K562 (cell line): ENCODE data around the gene GLRA2. TPM values are rescaled to one million over a fixed set of nuclear protein-coding genes. Genes with fewer than 3 reads are reported as not detected.

Experiments used
- ARID2 ChIP-seq: fragments of 450-650 bp; IDR thresholded peaks from 2 replicates; pipeline ENCODE4 v1.6.1; 2017; ENCODE audit warnings: antibody characterized with exemption, mild to moderate bottlenecking
- CHD7 ChIP-seq: fragments of 200-600 bp; sonication (generic); IDR thresholded peaks from one replicate; pipeline ENCODE4 v1.6.1; 2012; ENCODE audit warnings: mild to moderate bottlenecking, low read depth, low read length, inconsistent platforms
- E2F5 ChIP-seq: sonication (generic); formaldehyde crosslinking; IDR thresholded peaks from 2 replicates; pipeline ENCODE4 v1.8.0; 2022; ENCODE audit warnings: mild to moderate bottlenecking, missing genetic modification reagents
- MIER1 ChIP-seq: fragments of 450-650 bp; IDR thresholded peaks from 2 replicates; pipeline ENCODE4 v1.6.1; 2016; ENCODE audit warnings: antibody characterized with exemption, mild to moderate bottlenecking, low read depth
- NR4A1 ChIP-seq, 2 experiments: fragments of 250-450 bp in 1 of 2; fragments of 450-650 bp in 1 of 2; sonication (Bioruptor Pico) in 1 of 2; IDR thresholded peaks; 2 replicates each; pipeline versions ENCODE4 v1.4.0 to v1.6.1; 2016 to 2020; ENCODE audit warnings: mild to moderate bottlenecking in 2 of 2, missing compliant biosample characterization in 1 of 2, missing genetic modification characterization in 1 of 2, moderate library complexity in 1 of 2
- RBM25 ChIP-seq: fragments of 200-400 bp; formaldehyde crosslinking; IDR thresholded peaks from 2 replicates; pipeline ENCODE4 v1.6.1; 2018; ENCODE audit warnings: low read length, low read depth, moderate library complexity; ENCODE audit not compliant: severe bottlenecking
- RNF219 ChIP-seq: fragments of 250-450 bp; sonication (Bioruptor Pico); IDR thresholded peaks from 2 replicates; pipeline ENCODE4 v1.5.0; 2022; ENCODE audit warnings: mild to moderate bottlenecking
- SMARCE1 ChIP-seq: fragments of 450-650 bp; IDR thresholded peaks from 2 replicates; pipeline ENCODE4 v1.7.1; 2016; ENCODE audit warnings: mild to moderate bottlenecking
- SUPT5H ChIP-seq: fragments of 450-650 bp; IDR thresholded peaks from 2 replicates; pipeline ENCODE4 v1.6.1; 2016
- ZBTB8A ChIP-seq: fragments of 450-650 bp; IDR thresholded peaks from 2 replicates; pipeline ENCODE4 v1.6.1; 2018; ENCODE audit warnings: mild to moderate bottlenecking, moderate library complexity; ENCODE audit not compliant: partially characterized antibody
- ZNF146 ChIP-seq: IDR thresholded peaks from one replicate; pipeline ENCODE4 v1.6.1; 2018; ENCODE audit warnings: missing compliant biosample characterization; ENCODE audit not compliant: unreplicated experiment
- ZNF512 ChIP-seq: IDR thresholded peaks from 2 replicates; pipeline ENCODE4 v1.6.1; 2016; ENCODE audit warnings: missing genetic modification characterization, missing compliant biosample characterization
- polyA plus RNA-seq, 8 experiments: library from polyadenylated mRNA; depleted of rRNA in 4 of 8; stranded (reverse) in 5 of 8; unstranded in 3 of 8; fragments of >200 nt; fragmentation: Nextera tagmentation in 2 of 8; fragmentation: Illumina TruSeq in 1 of 8; extraction: Ambion mirVana in 2 of 8; extraction: Trizol in 1 of 8; gene quantifications; 2 replicates each; pipeline versions ENCODE4 v1.2.1 to v1.2.3, GENCODE V29; 2011 to 2014; ENCODE audit warnings: inconsistent platforms in 1 of 8, missing spikeins in 1 of 8
- total RNA-seq, 7 experiments: library from RNA; depleted of rRNA in 6 of 7; stranded (reverse); fragments of >200 nt in 6 of 7; fragmentation: Illumina TruSeq in 2 of 7; extraction: Trizol in 2 of 7; gene quantifications; 2 replicates each; pipeline versions ENCODE4 v1.2.1 to v1.2.3, GENCODE V29; 2011 to 2021; ENCODE audit warnings: low replicate concordance in 1 of 7

The GLRA2 gene
- total and polyA plus RNA-seq, 9 of the 15 experiments (the other 6 are each of a cell fraction or from before 2014, with no cell fraction given): not detected

GRCh38 chrX:14670819-14671218 lies 141.5 kb downstream of the GLRA2 start (continued):
- no peak for TF ChIP-seq CHD7
- TF ChIP-seq ZBTB8A: no peak
- no peak for TF ChIP-seq ARID2
- no peak for TF ChIP-seq MIER1
- TF ChIP-seq NR4A1 (CRISPR knock-in tag; IDR thresholded peaks at IDR 0.05): no peak
- no peak for TF ChIP-seq NR4A1 (tag; IDR thresholded peaks at IDR 0.05)
- no peak for TF ChIP-seq ZNF512 (tag)
- TF ChIP-seq SUPT5H: no peak
- TF ChIP-seq RNF219 (CRISPR knock-in tag): no peak
- TF ChIP-seq E2F5 (CRISPR knock-in tag): no peak
- TF ChIP-seq ZNF146 (CRISPR knock-in tag): no peak
- TF ChIP-seq SMARCE1: no peak
- TF ChIP-seq RBM25: no peak
